VCaP (cell line): Measurements from ENCODE around the gene C9orf72.

Source experiments
- H3K27ac ChIP-seq: fragments of 450-650 bp; 2 replicates; pipeline ENCODE4 v1.5.1; 2017
- TF ChIP-seq, protein P1 (sequence below): fragments of 450-650 bp; conservative IDR thresholded peaks from 2 replicates; pipeline ENCODE4 v1.5.1; 2017; ENCODE audit warnings: mild to moderate bottlenecking, moderate library complexity

Gene C9orf72

DNA sequence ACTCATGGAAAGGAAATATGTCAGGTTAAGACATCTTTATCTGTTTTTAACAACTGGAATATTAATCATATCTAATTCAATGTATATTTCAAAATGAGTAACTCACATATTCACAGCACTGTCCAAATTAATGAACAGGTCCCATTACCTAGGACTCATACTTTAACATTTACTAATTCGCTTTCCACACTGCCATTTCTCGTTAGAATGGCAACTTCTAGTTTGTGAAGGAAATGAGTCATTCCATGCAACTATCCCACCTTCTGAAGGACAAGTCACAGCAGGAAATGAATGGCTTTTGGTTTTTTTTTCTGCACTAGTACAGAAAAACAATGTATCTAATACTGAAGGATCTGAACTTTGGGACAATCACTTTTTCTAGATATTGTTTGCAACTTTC, 73.8 kb downstream of the C9orf72 start:
- TF ChIP-seq, protein P1, sequence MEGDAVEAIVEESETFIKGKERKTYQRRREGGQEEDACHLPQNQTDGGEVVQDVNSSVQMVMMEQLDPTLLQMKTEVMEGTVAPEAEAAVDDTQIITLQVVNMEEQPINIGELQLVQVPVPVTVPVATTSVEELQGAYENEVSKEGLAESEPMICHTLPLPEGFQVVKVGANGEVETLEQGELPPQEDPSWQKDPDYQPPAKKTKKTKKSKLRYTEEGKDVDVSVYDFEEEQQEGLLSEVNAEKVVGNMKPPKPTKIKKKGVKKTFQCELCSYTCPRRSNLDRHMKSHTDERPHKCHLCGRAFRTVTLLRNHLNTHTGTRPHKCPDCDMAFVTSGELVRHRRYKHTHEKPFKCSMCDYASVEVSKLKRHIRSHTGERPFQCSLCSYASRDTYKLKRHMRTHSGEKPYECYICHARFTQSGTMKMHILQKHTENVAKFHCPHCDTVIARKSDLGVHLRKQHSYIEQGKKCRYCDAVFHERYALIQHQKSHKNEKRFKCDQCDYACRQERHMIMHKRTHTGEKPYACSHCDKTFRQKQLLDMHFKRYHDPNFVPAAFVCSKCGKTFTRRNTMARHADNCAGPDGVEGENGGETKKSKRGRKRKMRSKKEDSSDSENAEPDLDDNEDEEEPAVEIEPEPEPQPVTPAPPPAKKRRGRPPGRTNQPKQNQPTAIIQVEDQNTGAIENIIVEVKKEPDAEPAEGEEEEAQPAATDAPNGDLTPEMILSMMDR: no peak
- no peak overlapping the region for H3K27ac ChIP-seq

DNA sequence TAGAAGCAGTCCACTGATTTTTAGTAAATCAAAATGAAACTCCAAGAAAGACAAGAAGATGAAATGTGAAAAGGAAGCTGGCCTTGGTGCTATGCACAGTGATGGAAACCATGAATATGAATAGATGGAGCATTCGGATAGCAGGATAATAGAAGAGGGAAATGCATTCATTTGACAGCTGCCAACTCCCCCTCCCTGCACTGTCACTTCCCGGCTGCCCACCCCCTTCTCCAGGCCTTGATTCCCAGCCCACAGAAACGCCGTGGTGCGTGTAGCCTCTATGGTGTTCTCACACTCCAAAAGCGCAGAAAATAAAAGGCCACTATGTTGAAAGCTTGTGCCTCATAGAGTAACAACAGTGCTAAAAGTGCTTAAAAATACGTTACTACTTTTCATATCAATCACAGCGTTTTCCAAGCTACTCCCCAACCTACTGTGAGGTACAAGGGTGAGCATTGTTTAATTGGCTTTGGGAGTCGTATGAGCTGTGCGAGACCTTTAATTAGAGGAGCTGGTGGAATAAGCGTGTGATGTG, 75.3 kb downstream of the C9orf72 start:
- H3K27ac ChIP-seq: no peak overlapping the region
- TF ChIP-seq, protein P1: no peak
